Right cardiac atrium (tissue), 5 donors: Measurements from ENCODE around the gene SLC6A6. TPM values are rescaled to one million over a fixed set of nuclear protein-coding genes. Genes with fewer than 3 reads are reported as not detected.

Source experiments
- ATAC-seq, 2 donors: fragments of 200-7000 bp; cut with Tn5 transposase; one replicate each; pipeline versions ENCODE4 v1.8.0 to v1.9.1; 2020; ENCODE audit warnings: moderate library complexity in 2 of 2, mild to moderate bottlenecking in 1 of 2
- DNase-seq, 3 donors: peaks; one replicate each; pipeline ENCODE4 v3.0.0-alpha.2; 2020
- H3K27ac ChIP-seq: one replicate; pipeline ENCODE4 v1.5.1; 2013; ENCODE audit warnings: mild to moderate bottlenecking, low read length, control low read depth, moderate library complexity
- H3K27me3 ChIP-seq: one replicate; pipeline ENCODE4 v1.6.1; 2013; ENCODE audit not compliant: control insufficient read depth, insufficient read depth
- H3K4me1 ChIP-seq: one replicate; pipeline ENCODE4 v1.6.1; 2013; ENCODE audit warnings: low read length; ENCODE audit not compliant: control insufficient read depth, insufficient read depth
- H3K4me3 ChIP-seq: one replicate; pipeline ENCODE4 v1.5.1; 2013; ENCODE audit warnings: low read length, control low read depth
- H3K9me3 ChIP-seq: one replicate; pipeline ENCODE4 v1.6.1; 2013; ENCODE audit warnings: low read length; ENCODE audit not compliant: control insufficient read depth
- WGBS: extraction: QIAGEN DNeasy Blood & Tissue Kit; methylation state at CpG from one replicate; pipeline ENCODE4 v1.1.7; 2013; 5-methylcytosine and 5-hydroxymethylcytosine counted together
- intact Hi-C, 4 donors: fragments of 100-400 bp; cut with DNase I; formaldehyde crosslinking; loops; one replicate each; pipeline versions ENCODE4 v1.11.0 to v1.14.0; 2022 to 2023
- polyA plus RNA-seq: library from polyadenylated mRNA; stranded (reverse); fragments of 200-250 nt; gene quantifications from one replicate; pipeline ENCODE4 v1.2.3, GENCODE V29; 2013
- total RNA-seq, 4 donors: library from RNA; stranded (reverse); fragmentation: NEBNext Ultra II Directional; extraction: Animal tissue kit (Norgen Biotek cat#: 25700); gene quantifications; one replicate each; pipeline ENCODE4 v1.2.1, GENCODE V29; 2021
- donor health status: healthy with polysubstance abuse.
- donor health status: DM: no; HTN: yes; CAD: no.
- donor health status: DM: no; HTN: no; CAD: no.
- donor health status: DM: no; HTN: yes; CAD: no; lungs with severe emphysema.
- donor health status: DM: yes; HTN: yes; CAD: no.

The SLC6A6 gene
- total and polyA plus RNA-seq, 5 donors: 21.3 to 106 (median 31.6) TPM

- WGBS: 62% methylated on average over 11 of the region's 11 CpGs
- peaks cover 20% of the 10 kb centered on the region for H3K4me1 ChIP-seq
- no peaks in the 10 kb centered on the region for H3K9me3 ChIP-seq
- H3K4me3 ChIP-seq: no peak overlapping the region
- no peaks in the 10 kb centered on the region for H3K27me3 ChIP-seq
- H3K27ac ChIP-seq: peak overlapping the region; percentile 83
- DNase-seq: no peak
- intact Hi-C loops: no loop called here
- ATAC-seq: no peak
Measured at GRCh38 chr3:14373753-14374376, 28.5 kb upstream of the SLC6A6 start.

- intact Hi-C loops: no loop called here
- H3K4me3 ChIP-seq: no peak overlapping the region
- ATAC-seq (peak; percentile 60 to 63), DNase-seq (peak in 2 of 3 donors; percentile 66 to 70)
- H3K27me3 ChIP-seq: no peaks in the 10 kb centered on the region
- no peaks in the 10 kb centered on the region for H3K9me3 ChIP-seq
- 65% methylated on average over 8 of the region's 8 CpGs for WGBS
- H3K4me1 ChIP-seq: peaks cover 20% of the 10 kb centered on the region
- H3K27ac ChIP-seq: peak overlapping the region; percentile 83
Measured at GRCh38 chr3:14374444-14374883, 27.9 kb upstream of the SLC6A6 start.

GRCh38 chr3:14375192-14375591 is 27.2 kb upstream of the SLC6A6 start:
- intact Hi-C loops: no loop called here
- peaks cover 20% of the 10 kb centered on the region for H3K4me1 ChIP-seq
- WGBS: 48% methylated on average over 4 of the region's 4 CpGs

GRCh38 chr3:14376348-14377043 is 25.9 kb upstream of the SLC6A6 start:
- DNase-seq (peak in 1 of 3 donors; percentile 41), ATAC-seq (no peak)
- Histone ChIP-seq H3K9me3 (no peaks in the 10 kb centered on the region), H3K4me3 (no peak overlapping the region), H3K27me3 (no peaks in the 10 kb centered on the region), H3K4me1 (peaks cover 15% of the 10 kb centered on the region), H3K27ac (peak overlapping the region; percentile 37)
- WGBS: 75% methylated on average over 9 of the region's 9 CpGs
- intact Hi-C loops: no loop called here

More at GRCh38 chr3:14375192-14375591, 27.2 kb upstream of the SLC6A6 start:
- H3K27ac ChIP-seq: peak overlapping the region; percentile 79
- H3K27me3 ChIP-seq: no peaks in the 10 kb centered on the region
- no peaks in the 10 kb centered on the region for H3K9me3 ChIP-seq
- DNase-seq: peak in 1 of 3 donors; percentile 20
- no peak for ATAC-seq
- H3K4me3 ChIP-seq: no peak overlapping the region

- intact Hi-C loops: no loop called here
- no peaks in the 10 kb centered on the region for H3K27me3 ChIP-seq
- no peak overlapping the region for H3K4me3 ChIP-seq
- WGBS: 83% methylated on average over 6 of the region's 6 CpGs
- peak in 1 of 3 donors; percentile 30 for DNase-seq
- H3K27ac ChIP-seq: peak overlapping the region; percentile 37
- H3K4me1 ChIP-seq: peaks cover 9% of the 10 kb centered on the region
- ATAC-seq: peak in 1 of 2 donors; percentile 6
- H3K9me3 ChIP-seq: no peaks in the 10 kb centered on the region
Measured at GRCh38 chr3:14377044-14377837, 25.2 kb upstream of the SLC6A6 start.

- H3K27me3 ChIP-seq: no peaks in the 10 kb centered on the region
- H3K9me3 ChIP-seq: no peaks in the 10 kb centered on the region
- peak in 1 of 2 donors; percentile 37 for ATAC-seq
- H3K27ac ChIP-seq: peak overlapping the region; percentile 37
- no peak overlapping the region for H3K4me3 ChIP-seq
- WGBS: 75% methylated on average over 3 of the region's 3 CpGs
- peak; percentile 26 to 61 (median 59) for DNase-seq
- intact Hi-C loops: no loop called here
- peaks cover 6% of the 10 kb centered on the region for H3K4me1 ChIP-seq
Measured at GRCh38 chr3:14377838-14378169, 24.6 kb upstream of the SLC6A6 start.

GRCh38 chr3:14378415-14378814 is 24.0 kb upstream of the SLC6A6 start:
- H3K27ac ChIP-seq: peak overlapping the region; percentile 61
- DNase-seq (no peak), ATAC-seq (peak in 1 of 2 donors; percentile 3)
- peaks cover 6% of the 10 kb centered on the region for H3K4me1 ChIP-seq
- H3K27me3 ChIP-seq: no peaks in the 10 kb centered on the region
- intact Hi-C loops: no loop called here
- no peaks in the 10 kb centered on the region for H3K9me3 ChIP-seq
- 73% methylated on average over 4 of the region's 4 CpGs for WGBS
- no peak overlapping the region for H3K4me3 ChIP-seq

- intact Hi-C loops: no loop called here
- Histone ChIP-seq H3K4me1 (peaks cover 5% of the 10 kb centered on the region), H3K4me3 (no peak overlapping the region), H3K27me3 (no peaks in the 10 kb centered on the region), H3K9me3 (no peaks in the 10 kb centered on the region), H3K27ac (no peak overlapping the region)
- ATAC-seq: no peak
- 96% methylated on average over 10 of the region's 10 CpGs for WGBS
- peak in 1 of 3 donors; percentile 16 for DNase-seq
Measured at GRCh38 chr3:14379843-14380242, 22.6 kb upstream of the SLC6A6 start.

GRCh38 chr3:14386254-14386653 is 16.2 kb upstream of the SLC6A6 start:
- peak in 1 of 2 donors; percentile 52 for ATAC-seq
- Histone ChIP-seq H3K27me3 (no peaks in the 10 kb centered on the region), H3K9me3 (no peaks in the 10 kb centered on the region), H3K27ac (no peak overlapping the region), H3K4me3 (no peak overlapping the region), H3K4me1 (peaks cover 6% of the 10 kb centered on the region)
- intact Hi-C loops: no loop called here
- DNase-seq: peak in 1 of 3 donors; percentile 13
- 69% methylated on average over 9 of the region's 9 CpGs for WGBS

- peak in 1 of 3 donors; percentile 16 for DNase-seq
- no peaks in the 10 kb centered on the region for H3K9me3 ChIP-seq
- no peak overlapping the region for H3K27ac ChIP-seq
- 58% methylated on average over 5 of the region's 5 CpGs for WGBS
- H3K4me3 ChIP-seq: no peak overlapping the region
- H3K4me1 ChIP-seq: peaks cover 6% of the 10 kb centered on the region
- ATAC-seq: no peak
- intact Hi-C loops: no loop called here
- H3K27me3 ChIP-seq: no peaks in the 10 kb centered on the region
Measured at GRCh38 chr3:14388201-14388600, 14.2 kb upstream of the SLC6A6 start.

- intact Hi-C loops: no loop called here
- WGBS: 81% methylated on average over 6 of the region's 6 CpGs
- no peak for ATAC-seq
Measured at GRCh38 chr3:14389166-14389606, 13.2 kb upstream of the SLC6A6 start.

More at GRCh38 chr3:14389166-14389606, 13.2 kb upstream of the SLC6A6 start:
- Histone ChIP-seq H3K27me3 (no peaks in the 10 kb centered on the region), H3K9me3 (no peaks in the 10 kb centered on the region), H3K27ac (no peak overlapping the region), H3K4me1 (peaks cover 6% of the 10 kb centered on the region), H3K4me3 (no peak overlapping the region)
- DNase-seq: peak in 1 of 3 donors; percentile 9
